HCT116 (cell line): Measurements from ENCODE around the gene ELAVL2.

Experiments
- CEBPB ChIP-seq: IDR thresholded peaks from 2 replicates; pipeline ENCODE4 v1.6.1; 2012; ENCODE audit warnings: low read depth
- CTCF ChIP-seq, 3 experiments: fragments of 200-600 bp in 1 of 3; sonication (generic) in 1 of 3; IDR thresholded peaks in 2 of 3; conservative IDR thresholded peaks in 1 of 3; 2 replicates each; pipeline ENCODE4 v1.5.1; 2012 to 2017; ENCODE audit warnings: low read depth in 2 of 3, low read length in 2 of 3, antibody characterized with exemption in 1 of 3, borderline replicate concordance in 1 of 3, control low read depth in 1 of 3, mild to moderate bottlenecking in 1 of 3, mixed read lengths in 1 of 3, mixed run types in 1 of 3, moderate library complexity in 1 of 3; ENCODE audit not compliant: insufficient read depth in 1 of 3
- EGR1 ChIP-seq: IDR thresholded peaks from 2 replicates; pipeline ENCODE4 v1.6.1; 2012; ENCODE audit warnings: low read depth
- EZH2phosphoT487 ChIP-seq: fragments of 200-600 bp; IDR thresholded peaks from 2 replicates; pipeline ENCODE4 v1.6.1; 2018; ENCODE audit warnings: antibody characterized with exemption, borderline replicate concordance
- POLR2AphosphoS5 ChIP-seq: IDR thresholded peaks from 2 replicates; pipeline ENCODE4 v1.6.1; 2011; ENCODE audit warnings: mild to moderate bottlenecking, low read depth, low read length, moderate library complexity
- REST ChIP-seq: IDR thresholded peaks from 2 replicates; pipeline ENCODE4 v1.6.1; 2012; ENCODE audit warnings: low read depth

GRCh38 chr9:23746317-23746716 is 79.7 kb downstream of the ELAVL2 start:
- no peak for TF ChIP-seq POLR2AphosphoS5
- no peak for TF ChIP-seq EGR1
- TF ChIP-seq REST: no peak
- TF ChIP-seq CEBPB: no peak
- no peak for TF ChIP-seq CTCF (IDR thresholded peaks at IDR 0.05 in 2 of 3, conservative IDR thresholded peaks at IDR 0.05 in 1 of 3; ENCODE audit: borderline replicate concordance in 1 of 3, insufficient read depth in 1 of 3, low read depth in 2 of 3, low read length in 2 of 3)
- no peak for TF ChIP-seq EZH2phosphoT487
